ENCODE measurements around the gene GMDS. TPM values are rescaled to one million over a fixed set of nuclear protein-coding genes. Genes with fewer than 3 reads are reported as not detected.

GMDS gene
- total and polyA plus RNA-seq, 2 of the 13 experiments (the other 11 are each of a cell fraction or from before 2014, with no cell fraction given), result 64.4 to 112 TPM

- TF ChIP-seq ASH2L (IDR thresholded peaks at IDR 0.05; ENCODE audit: insufficient read length, low read depth, low read length) (no peak), POGK (CRISPR knock-in tag; conservative IDR thresholded peaks at IDR 0.05) (peak; percentile 88), STAG1 (CRISPR knock-in tag; IDR thresholded peaks at IDR 0.05) (peak; percentile 98), SRY (CRISPR knock-in tag; IDR thresholded peaks at IDR 0.05) (peak; percentile 59; the same call in 1 of the 2 replicates), HNRNPK (IDR thresholded peaks at IDR 0.05; ENCODE audit: low read depth, low read length, poor library complexity, severe bottlenecking) (no peak), GATAD1 (CRISPR knock-in tag; IDR thresholded peaks at IDR 0.05) (peak; percentile 32; the same call in 1 of the 2 replicates), SCMH1 (CRISPR knock-in tag; IDR thresholded peaks at IDR 0.05; ENCODE audit: borderline replicate concordance) (no peak), ZKSCAN1 (IDR thresholded peaks at IDR 0.05; ENCODE audit: low read length) (no peak), KIAA2018 (CRISPR knock-in tag; IDR thresholded peaks at IDR 0.05; ENCODE audit: borderline replicate concordance) (no peak; the same call in 1 of the 2 replicates), GRHL1 (CRISPR knock-in tag; conservative IDR thresholded peaks at IDR 0.05) (no peak), RAD21 (CRISPR knock-in tag; IDR thresholded peaks at IDR 0.05) (peak; percentile 99), HINFP (CRISPR knock-in tag; IDR thresholded peaks at IDR 0.05; ENCODE audit: low read depth) (no peak; the same call in 1 of the 2 replicates), CREBL2 (CRISPR knock-in tag; IDR thresholded peaks at IDR 0.05; ENCODE audit: borderline replicate concordance) (no peak)
Measured at GRCh38 chr6:1604158-1605003, 641.0 kb downstream of the GMDS start (continued).
